ENCODE results near the gene KASH5. TPM values are rescaled to one million over a fixed set of nuclear protein-coding genes. Genes with fewer than 3 reads are reported as not detected.

Gene KASH5
- total and polyA plus RNA-seq, 4 donors: 0.52 to 2.9 (median 1.5) TPM; not detected in 1

GRCh38 chr19:49382639-49383038 lies 5.4 kb upstream of the KASH5 start:
- no peaks in the 10 kb centered on the region for H3K36me3 ChIP-seq (ENCODE audit: control insufficient read depth in 4 of 4, insufficient read depth in 4 of 4, low read length in 4 of 4)
- DNase-seq: no peak
- H3K9ac ChIP-seq (ENCODE audit: insufficient read depth in 1 of 2, low read length in 2 of 2): no peak overlapping the region
- no peak overlapping the region for H3K4me3 ChIP-seq
- H3K27me3 ChIP-seq (ENCODE audit: control insufficient read depth in 3 of 3, insufficient read depth in 3 of 3, low read length in 2 of 3): no peaks in the 10 kb centered on the region
- no peak for ATAC-seq (ENCODE audit: insufficient read depth, low FRiP score)
- no peak overlapping the region for H3K27ac ChIP-seq (ENCODE audit: low read depth in 1 of 2, low read length in 1 of 2)
- TF ChIP-seq CTCF (IDR thresholded peaks at IDR 0.05; ENCODE audit: control extremely low read depth, extremely low read depth): no peak
- H3K4me1 ChIP-seq (ENCODE audit: control insufficient read depth in 5 of 5, insufficient read depth in 5 of 5, low read length in 5 of 5): no peaks in the 10 kb centered on the region
- H3K9me3 ChIP-seq (ENCODE audit: control insufficient read depth in 4 of 4, insufficient read depth in 3 of 4, low read length in 3 of 4): peaks cover 0 to 1% (median 0%) of the 10 kb centered on the region in 4 donors
- 92% methylated on average over 5 of the region's 5 CpGs for WGBS, 2 donors

- Histone ChIP-seq H3K9me3 (ENCODE audit: control insufficient read depth in 4 of 4, insufficient read depth in 3 of 4, low read length in 3 of 4) (peaks cover 0 to 1% (median 0%) of the 10 kb centered on the region in 4 donors), H3K9ac (ENCODE audit: insufficient read depth in 1 of 2, low read length in 2 of 2) (no peak overlapping the region), H3K27ac (ENCODE audit: low read depth in 1 of 2, low read length in 1 of 2) (no peak overlapping the region), H3K36me3 (ENCODE audit: control insufficient read depth in 4 of 4, insufficient read depth in 4 of 4, low read length in 4 of 4) (no peaks in the 10 kb centered on the region), H3K27me3 (ENCODE audit: control insufficient read depth in 3 of 3, insufficient read depth in 3 of 3, low read length in 2 of 3) (no peaks in the 10 kb centered on the region), H3K4me1 (ENCODE audit: control insufficient read depth in 5 of 5, insufficient read depth in 5 of 5, low read length in 5 of 5) (no peaks in the 10 kb centered on the region), H3K4me3 (no peak overlapping the region)
- no peak for TF ChIP-seq CTCF (IDR thresholded peaks at IDR 0.05; ENCODE audit: control extremely low read depth, extremely low read depth)
- ATAC-seq (ENCODE audit: insufficient read depth, low FRiP score): no peak
- DNase-seq: no peak
- WGBS, 2 donors: 43 to 95% methylated on average over 1 of the region's 1 CpG
Measured at GRCh38 chr19:49383599-49383998, 4.5 kb upstream of the KASH5 start.

- Histone ChIP-seq H3K9ac (ENCODE audit: insufficient read depth in 1 of 2, low read length in 2 of 2) (no peak overlapping the region), H3K9me3 (ENCODE audit: control insufficient read depth in 4 of 4, insufficient read depth in 3 of 4, low read length in 3 of 4) (peaks cover 0 to 2% (median 0%) of the 10 kb centered on the region in 4 donors), H3K4me1 (ENCODE audit: control insufficient read depth in 5 of 5, insufficient read depth in 5 of 5, low read length in 5 of 5) (no peaks in the 10 kb centered on the region), H3K27ac (ENCODE audit: low read depth in 1 of 2, low read length in 1 of 2) (no peak overlapping the region), H3K36me3 (ENCODE audit: control insufficient read depth in 4 of 4, insufficient read depth in 4 of 4, low read length in 4 of 4) (no peaks in the 10 kb centered on the region), H3K4me3 (no peak overlapping the region), H3K27me3 (ENCODE audit: control insufficient read depth in 3 of 3, insufficient read depth in 3 of 3, low read length in 2 of 3) (peaks cover 0 to 10% (median 5%) of the 10 kb centered on the region in 3 donors)
- ATAC-seq (ENCODE audit: insufficient read depth, low FRiP score) (no peak), DNase-seq (no peak)
- TF ChIP-seq CTCF (IDR thresholded peaks at IDR 0.05; ENCODE audit: control extremely low read depth, extremely low read depth): no peak
- 90 to 96% methylated on average over 20 of the region's 20 CpGs for WGBS, 2 donors
Measured at GRCh38 chr19:49389406-49389805, 1.4 kb downstream of the KASH5 start.

Measured in lung (tissue), 12 donors.